Omental fat pad (tissue), 4 donors: ENCODE results near the gene MORN5. TPM values are rescaled to one million over a fixed set of nuclear protein-coding genes. Genes with fewer than 3 reads are reported as not detected.

Experiments
- ATAC-seq: fragments of 150-250 bp; one replicate; pipeline ENCODE4 v1.9.1; 2016; ENCODE audit warnings: mild to moderate bottlenecking, moderate library complexity; ENCODE audit not compliant: low FRiP score
- DNase-seq: peaks from one replicate; pipeline ENCODE4 v3.0.0-alpha.2; 2019; ENCODE audit warnings: low spot score
- CTCF ChIP-seq, 3 donors: fragments of 450-650 bp; IDR thresholded peaks; one replicate each; pipeline ENCODE4 v1.5.1; 2016 to 2017; ENCODE audit warnings: antibody characterized with exemption in 3 of 3, mild to moderate bottlenecking in 3 of 3, moderate library complexity in 2 of 3
- total RNA-seq, 4 donors: library from RNA; depleted of rRNA; stranded (reverse); fragments of >200 nt; gene quantifications; one replicate each; pipeline ENCODE4 v1.1.0, GENCODE V29; 2016

Gene MORN5
- total RNA-seq, 4 donors from 2014 or later: not detected

DNA sequence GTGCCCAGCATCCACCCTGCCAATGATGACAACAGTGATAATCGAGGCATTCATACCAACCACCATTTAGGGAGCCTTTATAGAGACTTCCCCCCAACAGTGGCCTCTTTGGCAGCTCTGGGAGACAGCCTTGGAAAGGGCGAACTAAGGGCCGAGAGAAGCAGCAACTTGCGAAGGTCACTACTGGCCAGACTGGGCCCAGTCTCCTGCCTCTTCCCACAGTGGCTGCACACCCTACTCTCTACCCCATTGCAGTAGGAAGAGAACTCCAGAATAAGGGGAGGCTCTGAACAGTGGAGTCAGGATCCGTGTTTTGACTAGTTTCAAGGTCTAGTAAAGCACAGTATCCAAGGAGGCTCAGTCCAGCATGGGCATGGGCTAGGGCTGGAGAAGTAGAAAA, 63.7 kb downstream of the MORN5 start:
- DNase-seq (no peak), ATAC-seq (no peak)
- TF ChIP-seq CTCF (IDR thresholded peaks at IDR 0.05): no peak

GRCh38 chr9:122225312-122226141, 65.8 kb downstream of the MORN5 start:
- no peak for TF ChIP-seq CTCF (IDR thresholded peaks at IDR 0.05)
- DNase-seq (no peak), ATAC-seq (no peak)

DNA sequence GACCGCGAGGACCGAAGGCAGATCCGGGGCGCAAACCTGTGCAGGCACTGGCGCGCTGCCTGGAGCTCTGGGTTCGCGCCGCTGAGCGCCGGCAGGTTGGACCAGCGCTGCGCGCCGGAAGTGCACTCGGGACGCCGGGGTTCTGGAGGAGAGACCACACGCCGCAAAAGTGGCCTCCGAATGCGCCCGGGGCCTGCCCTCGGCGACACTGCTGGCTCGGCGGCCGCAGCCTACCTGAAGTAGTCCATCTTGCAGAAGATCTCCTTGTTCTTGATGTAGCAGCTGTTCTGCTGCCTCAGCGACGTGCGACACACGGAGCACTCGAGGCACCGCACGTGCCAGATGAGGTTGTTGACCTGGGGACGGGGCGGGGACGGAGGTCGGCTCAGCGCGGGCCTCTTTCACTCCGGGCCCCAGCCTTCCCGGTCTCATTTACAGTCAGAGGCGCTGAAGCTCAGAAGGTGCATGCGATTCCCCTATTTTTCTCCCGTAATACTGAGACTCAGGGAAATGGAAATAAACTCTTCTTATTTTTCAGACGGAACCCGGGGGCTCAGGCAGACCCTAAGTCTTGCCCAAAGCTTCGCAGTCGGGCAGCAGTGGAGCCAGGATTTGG, 66.5 kb downstream of the MORN5 start:
- no peak for ATAC-seq
- TF ChIP-seq CTCF (IDR thresholded peaks at IDR 0.05): no peak
- DNase-seq: no peak

GRCh38 chr9:122226758-122227574, 67.3 kb downstream of the MORN5 start:
- DNase-seq: no peak
- TF ChIP-seq CTCF (IDR thresholded peaks at IDR 0.05): no peak
- no peak for ATAC-seq

DNA sequence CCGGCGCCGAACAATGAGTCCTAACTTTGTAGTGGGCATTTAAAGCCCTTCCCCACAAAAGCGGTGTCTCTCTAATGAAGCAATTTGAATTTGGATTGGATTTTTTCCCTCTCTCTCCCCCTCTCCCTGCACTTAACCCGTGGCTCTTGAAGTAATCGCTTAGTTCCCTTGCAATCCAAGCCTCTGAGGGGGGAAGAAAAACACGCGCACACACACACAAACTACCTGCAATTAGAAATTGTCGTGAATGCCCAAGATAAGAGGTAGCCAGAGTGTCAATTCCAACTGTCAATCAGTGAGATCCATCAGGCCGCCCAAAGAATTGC, 67.8 kb downstream of the MORN5 start:
- no peak for TF ChIP-seq CTCF (IDR thresholded peaks at IDR 0.05)
- DNase-seq (no peak), ATAC-seq (no peak)

GRCh38 chr9:122228191-122228567, 68.5 kb downstream of the MORN5 start:
- DNase-seq (no peak), ATAC-seq (no peak)
- TF ChIP-seq CTCF (IDR thresholded peaks at IDR 0.05): no peak
